A673 (cell line): ENCODE results near the gene DUSP8.

Experiments
- EZH2 ChIP-seq: fragments of 200-600 bp; sonication (generic); IDR thresholded peaks from 2 replicates; pipeline ENCODE4 v1.6.1; 2017; ENCODE audit warnings: borderline replicate concordance, low read depth, mild to moderate bottlenecking, mixed read lengths, antibody characterized with exemption, low read length; ENCODE audit not compliant: poor library complexity, severe bottlenecking
- TF ChIP-seq, protein P1 (sequence below): fragments of 300-800, 200-600 bp; sonication (generic); conservative IDR thresholded peaks from 2 replicates; pipeline ENCODE4 v1.5.1; 2017; ENCODE audit warnings: low read depth, mild to moderate bottlenecking, antibody characterized with exemption, low read length, moderate library complexity, mixed read lengths

DNA sequence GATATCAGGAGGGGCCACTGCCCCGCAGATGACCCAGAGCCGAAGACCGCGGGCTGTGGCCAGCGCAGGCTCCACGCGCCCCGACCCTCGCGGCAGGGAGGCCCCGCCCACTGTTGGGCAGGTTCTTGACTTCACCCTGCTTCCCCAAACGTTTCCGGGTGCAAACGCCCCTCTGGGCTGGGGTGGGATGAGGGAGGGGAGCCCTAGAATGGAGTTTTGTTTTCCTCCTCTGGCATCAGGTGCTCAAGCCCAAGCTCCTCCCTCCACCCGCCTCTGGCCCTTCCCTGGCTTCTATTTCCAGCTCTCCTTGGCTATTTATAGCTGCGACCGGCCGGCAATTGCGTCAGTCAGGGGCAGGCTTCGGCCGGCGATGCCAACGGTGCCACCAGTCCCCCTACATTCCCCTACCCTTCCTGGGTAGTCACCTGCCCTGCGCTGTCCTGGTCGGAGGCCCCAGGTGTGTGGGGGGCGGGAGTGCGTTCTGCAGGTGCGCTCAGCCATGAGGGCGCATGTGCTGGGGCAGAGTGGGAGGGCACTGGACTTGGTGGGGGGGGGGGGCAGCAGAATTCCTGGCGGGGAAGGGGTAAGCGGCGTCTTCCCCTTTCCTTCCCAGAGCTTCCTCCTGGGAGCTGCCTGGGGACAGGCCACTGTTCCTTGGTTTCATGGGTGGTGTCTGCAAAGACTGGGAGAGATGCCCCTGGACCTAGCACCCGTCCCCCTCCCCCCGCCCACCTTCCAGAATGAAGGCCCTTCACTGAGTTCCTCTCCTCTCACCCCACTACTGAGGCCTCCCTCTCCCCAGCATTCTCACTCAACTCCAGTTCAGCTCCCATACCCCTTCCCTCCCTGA, 23.6 kb downstream of the DUSP8 start:
- TF ChIP-seq, protein P1, sequence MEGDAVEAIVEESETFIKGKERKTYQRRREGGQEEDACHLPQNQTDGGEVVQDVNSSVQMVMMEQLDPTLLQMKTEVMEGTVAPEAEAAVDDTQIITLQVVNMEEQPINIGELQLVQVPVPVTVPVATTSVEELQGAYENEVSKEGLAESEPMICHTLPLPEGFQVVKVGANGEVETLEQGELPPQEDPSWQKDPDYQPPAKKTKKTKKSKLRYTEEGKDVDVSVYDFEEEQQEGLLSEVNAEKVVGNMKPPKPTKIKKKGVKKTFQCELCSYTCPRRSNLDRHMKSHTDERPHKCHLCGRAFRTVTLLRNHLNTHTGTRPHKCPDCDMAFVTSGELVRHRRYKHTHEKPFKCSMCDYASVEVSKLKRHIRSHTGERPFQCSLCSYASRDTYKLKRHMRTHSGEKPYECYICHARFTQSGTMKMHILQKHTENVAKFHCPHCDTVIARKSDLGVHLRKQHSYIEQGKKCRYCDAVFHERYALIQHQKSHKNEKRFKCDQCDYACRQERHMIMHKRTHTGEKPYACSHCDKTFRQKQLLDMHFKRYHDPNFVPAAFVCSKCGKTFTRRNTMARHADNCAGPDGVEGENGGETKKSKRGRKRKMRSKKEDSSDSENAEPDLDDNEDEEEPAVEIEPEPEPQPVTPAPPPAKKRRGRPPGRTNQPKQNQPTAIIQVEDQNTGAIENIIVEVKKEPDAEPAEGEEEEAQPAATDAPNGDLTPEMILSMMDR, result no peak
- TF ChIP-seq EZH2, result no peak
